Transverse colon (tissue), 4 donors: Measurements from ENCODE around the gene NPAS3. TPM values are rescaled to one million over a fixed set of nuclear protein-coding genes. Genes with fewer than 3 reads are reported as not detected.
A peak's percentile ranks its signal among the peaks of the same experiment; 100 is the strongest.

Experiments used
- DNase-seq: peaks from one replicate; pipeline ENCODE4 v3.0.0-alpha.2; 2019
- H3K27ac ChIP-seq, 4 donors: fragments of 200-600 bp; sonication (generic); 2 replicates each; pipeline ENCODE4 v1.5.1; 2016 to 2018; ENCODE audit warnings: inconsistent platforms in 4 of 4
- H3K27me3 ChIP-seq: fragments of 200-600 bp; sonication (generic); 2 replicates; pipeline ENCODE4 v1.5.1; 2017; ENCODE audit warnings: inconsistent platforms
- H3K36me3 ChIP-seq, 4 donors: fragments of 200-600 bp; sonication (generic); 2 replicates each; pipeline ENCODE4 v1.5.1; 2017 to 2019; ENCODE audit warnings: inconsistent platforms in 4 of 4
- H3K4me1 ChIP-seq, 4 donors: fragments of 200-600 bp; sonication (generic); 2 replicates each; pipeline ENCODE4 v1.5.1; 2017 to 2020; ENCODE audit warnings: inconsistent platforms in 4 of 4
- H3K4me3 ChIP-seq, 4 donors: fragments of 200-600 bp; sonication (generic); 1 replicate in 1 of 4; 2 replicates in 3 of 4; pipeline versions ENCODE4 v1.5.1 to v1.6.1; 2017 to 2019; ENCODE audit warnings: inconsistent platforms in 4 of 4
- H3K9me3 ChIP-seq, 2 donors: fragments of 200-600 bp; sonication (generic); 2 replicates each; pipeline ENCODE4 v1.5.1; 2017 to 2019; ENCODE audit warnings: inconsistent platforms in 2 of 2
- CTCF ChIP-seq, 5 experiments: fragments of 200-600 bp in 3 of 5; fragments of 450-650 bp in 2 of 5; sonication (generic) in 3 of 5; IDR thresholded peaks; 1 replicate in 2 of 5; 2 replicates in 3 of 5; pipeline ENCODE4 v1.5.1; 2016 to 2017; ENCODE audit warnings: antibody characterized with exemption in 5 of 5, inconsistent platforms in 3 of 5, mild to moderate bottlenecking in 2 of 5, moderate library complexity in 1 of 5
- EP300 ChIP-seq: sonication (generic); formaldehyde crosslinking; IDR thresholded peaks from one replicate; pipeline ENCODE4 v1.6.1; 2017; ENCODE audit warnings: antibody characterized with exemption, low read depth
- POLR2A ChIP-seq: fragments of 450-650 bp; IDR thresholded peaks from one replicate; pipeline ENCODE4 v1.6.1; 2016; ENCODE audit warnings: antibody characterized with exemption, mild to moderate bottlenecking, moderate library complexity
- POLR2AphosphoS5 ChIP-seq, 3 donors: sonication (generic); formaldehyde crosslinking; IDR thresholded peaks; one replicate each; pipeline ENCODE4 v1.6.1; 2016; ENCODE audit warnings: antibody characterized with exemption in 3 of 3
- WGBS, 2 donors: methylation state at CpG; one replicate each; pipeline ENCODE4 v1.1.5; 2018; ENCODE audit warnings: low coverage in 1 of 2; 5-methylcytosine and 5-hydroxymethylcytosine counted together
- in situ Hi-C, 4 donors: fragments of 200-750 bp; cut with MboI; loops; one replicate each; pipeline versions ENCODE4 v1.15.0 to v1.15.1; 2017; ENCODE audit warnings: low sequenced_read_pairs in 3 of 4, low pct_ligation_motif_present in 1 of 4, low pct_unique_long_range_greater_than_20kb in 1 of 4
- intact Hi-C: fragments of 100-400 bp; cut with DNase I; formaldehyde crosslinking; loops from one replicate; pipeline ENCODE4 v1.15.1; 2023; ENCODE audit warnings: low total_unique reads
- total RNA-seq, 4 donors: library from RNA; depleted of rRNA; stranded (reverse); fragments of >200 nt; gene quantifications; one replicate each; pipeline ENCODE4 v1.1.0, GENCODE V29; 2016

The NPAS3 gene
- total RNA-seq, 4 donors from 2014 or later = 0.96 to 6.4 (median 1.8) TPM

GRCh38 chr14:33493266-33493665, 554.6 kb downstream of the NPAS3 start:
- TF ChIP-seq CTCF (IDR thresholded peaks at IDR 0.05) = no peak
- no peak for TF ChIP-seq POLR2AphosphoS5 (IDR thresholded peaks at IDR 0.05)
- H3K36me3 ChIP-seq = no peaks in the 10 kb centered on the region
- intact Hi-C loops = no loop called here
- H3K27ac ChIP-seq = no peak overlapping the region
- H3K9me3 ChIP-seq = no peaks in the 10 kb centered on the region
- H3K27me3 ChIP-seq = no peaks in the 10 kb centered on the region
- DNase-seq = no peak
- no peaks in the 10 kb centered on the region for H3K4me1 ChIP-seq
- WGBS, 2 donors = 71 to 74% methylated on average over 6 of the region's 6 CpGs
- no peak overlapping the region for H3K4me3 ChIP-seq
- in situ Hi-C loops = loop anchor here in 1 of 4 donors (25.0 kb wide), 1 partner anchor 294 kb away; no protein-coding TSS in a partner anchor

GRCh38 chr14:33493990-33494389, 555.3 kb downstream of the NPAS3 start:
- no peak for DNase-seq
- Histone ChIP-seq H3K9me3 (no peaks in the 10 kb centered on the region), H3K4me3 (no peak overlapping the region), H3K27ac (no peak overlapping the region), H3K36me3 (no peaks in the 10 kb centered on the region), H3K27me3 (no peaks in the 10 kb centered on the region), H3K4me1 (no peaks in the 10 kb centered on the region)
- intact Hi-C loops = no loop called here
- no peak for TF ChIP-seq CTCF (IDR thresholded peaks at IDR 0.05)
- no peak for TF ChIP-seq EP300
- TF ChIP-seq POLR2A = no peak
- TF ChIP-seq POLR2AphosphoS5 (IDR thresholded peaks at IDR 0.05) = no peak
- 79 to 83% methylated on average over 5 of the region's 5 CpGs for WGBS, 2 donors
- in situ Hi-C loops = loop anchor here in 1 of 4 donors (25.0 kb wide), 1 partner anchor 293 kb away; no protein-coding TSS in a partner anchor

- 45 to 57% methylated on average over 6 to 7 of the region's 7 CpGs for WGBS, 2 donors
- H3K27me3 ChIP-seq = no peaks in the 10 kb centered on the region
- H3K27ac ChIP-seq = no peak overlapping the region
- intact Hi-C loops (no loop called here), in situ Hi-C loops (loop anchor here in 1 of 4 donors (25.0 kb wide), 1 partner anchor 288 kb away; no protein-coding TSS in a partner anchor)
- peak overlapping the region in 1 of 4 donors; percentile 2 for H3K4me3 ChIP-seq
- H3K4me1 ChIP-seq = no peaks in the 10 kb centered on the region
- TF ChIP-seq POLR2A (no peak), POLR2AphosphoS5 (IDR thresholded peaks at IDR 0.05) (no peak), EP300 (no peak), CTCF (IDR thresholded peaks at IDR 0.05) (no peak)
- DNase-seq = no peak
- H3K36me3 ChIP-seq = no peaks in the 10 kb centered on the region
- no peaks in the 10 kb centered on the region for H3K9me3 ChIP-seq
Measured at GRCh38 chr14:33499687-33500086, 561.0 kb downstream of the NPAS3 start.

- no peak for DNase-seq
- H3K36me3 ChIP-seq = no peaks in the 10 kb centered on the region
- in situ Hi-C loops (no loop called here), intact Hi-C loops (no loop called here)
- no peak for TF ChIP-seq POLR2AphosphoS5 (IDR thresholded peaks at IDR 0.05)
- TF ChIP-seq CTCF (IDR thresholded peaks at IDR 0.05) = no peak
- TF ChIP-seq POLR2A = no peak
- no peak for TF ChIP-seq EP300
- 43 to 68% methylated on average over 5 of the region's 5 CpGs for WGBS, 2 donors
- no peaks in the 10 kb centered on the region for H3K27me3 ChIP-seq
- no peak overlapping the region for H3K4me3 ChIP-seq
- peaks cover 0 to 5% (median 1%) of the 10 kb centered on the region in 4 donors for H3K4me1 ChIP-seq
- no peaks in the 10 kb centered on the region for H3K9me3 ChIP-seq
- no peak overlapping the region for H3K27ac ChIP-seq
Measured at GRCh38 chr14:33504246-33505099, 565.8 kb downstream of the NPAS3 start.
